ENCODE measurements around the gene AHRR.
"Not testable (repeated sequence)": the region's sequence is repeated elsewhere in the genome, so short reads cannot be mapped to it uniquely, and the experiment has no call there.

AHRR gene

DNA sequence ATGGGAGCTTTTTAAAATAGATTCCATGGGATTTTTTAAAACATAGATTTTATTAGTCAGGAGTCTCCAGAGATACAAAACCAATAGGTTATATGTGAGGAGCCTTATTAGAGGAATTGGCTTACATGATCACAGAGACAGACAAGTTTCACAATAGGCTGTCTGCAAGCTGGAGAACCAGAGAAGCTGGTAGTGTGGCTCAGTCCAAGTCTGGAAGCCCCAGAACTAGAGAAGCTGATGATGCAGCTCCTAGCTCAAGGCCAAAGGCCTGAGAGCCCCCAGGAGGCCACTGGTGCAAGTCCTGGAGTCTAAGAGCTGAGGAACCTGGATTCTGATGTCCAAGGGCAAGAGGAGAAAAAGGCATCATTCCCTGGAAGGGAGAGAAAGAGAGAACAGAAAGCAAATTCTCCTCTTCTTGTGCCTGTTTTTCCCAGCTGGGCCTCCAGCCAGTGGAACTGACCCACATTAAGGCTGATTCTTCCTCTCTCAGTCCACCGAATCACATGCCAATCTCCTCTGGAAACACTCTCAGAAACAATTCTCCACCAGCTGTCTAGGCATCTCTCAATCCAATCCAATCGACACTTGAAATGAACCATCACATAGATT, 59.3 kb downstream of the AHRR start:
- DNase-seq, result no peak

- no peak for DNase-seq
Measured at GRCh38 chr5:383066-383465, 61.6 kb downstream of the AHRR start.

- DNase-seq, result no peak
Measured at GRCh38 chr5:383621-384020, 62.1 kb downstream of the AHRR start.

DNA sequence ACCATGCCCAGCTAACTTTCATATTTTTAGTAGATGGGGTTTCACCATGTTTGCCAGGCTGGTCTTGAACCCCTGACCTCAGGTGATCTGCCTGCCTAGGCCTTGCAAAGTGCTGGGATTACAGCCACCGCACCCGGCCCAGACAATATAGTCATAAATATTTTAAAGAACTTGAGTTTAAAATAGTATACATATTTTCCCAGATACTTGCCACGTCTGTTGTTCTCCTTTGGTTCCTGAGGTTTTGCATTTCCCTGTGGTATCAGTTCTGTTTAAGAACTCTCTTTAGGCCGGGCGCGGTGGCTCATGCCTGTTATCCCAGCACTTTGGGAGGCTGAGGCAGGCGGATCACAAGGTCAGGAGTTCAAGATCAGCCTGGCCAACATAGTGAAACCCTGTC, 63.1 kb downstream of the AHRR start:
- DNase-seq, result not testable (repeated sequence)

DNA sequence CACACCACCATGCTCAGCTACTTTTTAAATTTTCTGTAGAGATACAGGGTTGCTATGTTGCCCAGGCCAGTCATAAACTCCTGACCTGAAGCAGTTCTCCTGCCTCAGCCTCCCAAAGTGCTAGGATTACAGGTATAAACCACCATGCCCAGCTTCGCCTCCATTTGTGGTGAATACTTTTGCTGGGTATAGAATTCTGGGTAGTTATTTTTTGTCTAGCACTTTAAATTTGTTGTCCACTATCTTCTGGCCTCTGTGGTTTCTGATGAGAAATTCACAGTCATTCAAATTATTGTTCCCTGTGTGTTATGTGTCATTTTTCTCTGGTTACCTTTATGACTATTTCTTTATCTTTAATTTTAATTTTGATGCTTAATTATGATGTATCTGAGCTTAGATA, 63.8 kb downstream of the AHRR start:
- no peak for DNase-seq

GRCh38 chr5:386432-387341, 65.2 kb downstream of the AHRR start:
- no peak for DNase-seq

DNA sequence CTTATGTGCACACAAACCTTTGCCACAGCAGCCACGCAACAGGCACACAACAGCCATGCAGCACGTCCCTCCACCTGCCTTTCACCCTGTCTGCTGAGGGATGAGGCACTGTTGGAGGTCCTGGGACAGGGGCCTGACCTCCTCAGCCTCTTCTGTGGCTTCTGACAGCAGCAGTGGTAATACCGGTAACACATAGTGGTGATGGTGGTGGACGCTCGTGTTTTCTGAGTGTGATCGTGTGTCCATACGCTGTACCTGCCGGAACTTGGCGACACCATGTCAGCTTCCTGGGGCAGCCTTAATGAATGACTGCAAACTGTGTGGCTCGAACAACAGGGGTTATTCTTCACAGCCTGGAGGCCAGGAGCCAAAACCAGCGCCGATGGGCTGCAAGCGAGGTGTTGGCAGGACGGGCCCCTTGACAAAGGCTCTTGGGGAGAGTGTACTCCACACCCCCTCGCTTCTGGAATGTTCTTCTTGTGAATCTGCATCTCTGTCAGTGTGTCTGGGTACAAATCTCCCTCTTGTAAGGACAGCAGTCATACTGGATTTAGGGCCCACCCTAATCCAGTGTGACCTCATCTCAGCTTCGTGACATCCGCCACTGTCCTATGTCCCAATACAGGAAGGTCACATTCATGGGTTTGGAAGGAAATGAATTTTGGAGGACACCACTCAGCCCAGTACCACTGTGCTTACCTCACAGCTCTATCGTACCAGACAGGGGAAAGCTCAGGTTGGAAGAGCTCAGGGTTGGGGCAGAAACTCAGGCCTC, 66.2 kb downstream of the AHRR start:
- DNase-seq, result no peak

DNA sequence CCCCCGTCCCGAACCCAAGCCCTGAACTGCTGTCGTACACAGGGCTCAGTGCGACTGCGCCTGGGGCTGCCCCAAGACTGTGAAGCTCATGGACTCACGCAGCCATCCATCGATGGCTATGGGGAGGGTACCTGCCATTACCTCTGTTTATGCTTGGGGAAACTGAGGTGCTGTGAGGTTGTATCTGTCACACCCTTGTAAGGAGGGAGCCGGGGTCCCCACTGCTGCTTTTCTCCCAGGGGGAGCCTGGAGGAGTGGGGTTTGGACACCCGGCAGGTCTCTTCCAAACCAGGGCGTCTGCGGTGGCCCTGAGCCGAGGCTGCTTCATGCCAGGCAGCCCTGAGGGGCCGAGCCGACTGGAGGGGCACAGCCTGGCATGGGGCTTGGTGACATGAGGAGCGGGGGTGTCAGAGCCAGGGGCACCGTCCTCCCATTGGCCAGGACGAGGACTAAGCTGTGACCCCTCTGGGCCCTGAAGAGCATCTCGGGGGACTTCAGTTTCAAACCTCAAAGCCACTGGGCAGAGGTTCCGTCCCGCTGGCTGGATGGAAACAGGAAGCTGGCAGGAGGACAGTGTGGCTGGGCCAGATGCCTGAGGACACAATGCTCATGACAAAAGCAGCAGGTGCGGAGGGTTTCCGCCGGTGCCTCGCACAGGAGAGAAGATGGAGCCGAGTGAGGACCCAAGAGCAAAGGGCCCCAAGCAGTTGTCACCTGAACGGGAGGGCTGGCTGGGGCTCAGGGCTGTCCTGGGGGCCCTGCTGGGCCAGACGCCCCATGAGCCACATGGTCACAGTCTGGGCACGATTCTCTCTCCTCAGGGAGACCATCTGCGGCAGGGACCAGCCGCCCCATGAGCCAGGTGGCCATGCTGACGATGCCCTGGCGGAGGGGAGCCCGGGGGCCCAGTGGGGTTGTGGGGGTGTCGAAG, 67.0 kb downstream of the AHRR start:
- DNase-seq, result no peak

DNA sequence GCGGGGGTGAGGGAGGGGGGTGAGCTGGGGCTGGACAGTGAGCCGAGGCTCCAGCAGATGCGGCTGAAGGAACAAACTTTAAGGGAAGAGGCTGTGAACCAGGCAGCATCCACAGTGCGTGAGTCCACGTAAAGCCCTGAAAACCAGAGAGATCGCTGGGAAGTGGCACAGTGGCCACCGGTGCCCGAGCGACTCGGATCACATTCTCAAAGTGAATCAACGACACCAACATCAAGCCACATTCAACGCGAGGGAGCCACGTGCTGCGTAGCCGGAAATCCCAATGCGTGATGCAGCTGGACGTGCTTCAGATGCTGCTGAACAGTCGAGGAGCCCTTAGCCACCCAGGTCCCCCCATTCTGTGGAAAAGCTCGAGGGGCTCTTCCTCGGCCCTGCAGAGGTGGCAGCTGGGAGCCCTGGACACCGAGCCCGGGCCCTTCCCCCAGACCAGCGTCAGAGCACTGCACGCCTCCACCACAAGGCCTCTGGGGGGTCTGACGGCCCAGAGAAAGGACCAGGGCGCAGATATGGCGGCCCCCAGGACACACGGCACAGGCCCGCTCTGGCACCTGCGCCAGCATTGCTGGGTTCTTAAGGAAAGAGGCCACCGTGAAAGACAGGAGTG, 67.8 kb downstream of the AHRR start:
- DNase-seq, result no peak

DNA sequence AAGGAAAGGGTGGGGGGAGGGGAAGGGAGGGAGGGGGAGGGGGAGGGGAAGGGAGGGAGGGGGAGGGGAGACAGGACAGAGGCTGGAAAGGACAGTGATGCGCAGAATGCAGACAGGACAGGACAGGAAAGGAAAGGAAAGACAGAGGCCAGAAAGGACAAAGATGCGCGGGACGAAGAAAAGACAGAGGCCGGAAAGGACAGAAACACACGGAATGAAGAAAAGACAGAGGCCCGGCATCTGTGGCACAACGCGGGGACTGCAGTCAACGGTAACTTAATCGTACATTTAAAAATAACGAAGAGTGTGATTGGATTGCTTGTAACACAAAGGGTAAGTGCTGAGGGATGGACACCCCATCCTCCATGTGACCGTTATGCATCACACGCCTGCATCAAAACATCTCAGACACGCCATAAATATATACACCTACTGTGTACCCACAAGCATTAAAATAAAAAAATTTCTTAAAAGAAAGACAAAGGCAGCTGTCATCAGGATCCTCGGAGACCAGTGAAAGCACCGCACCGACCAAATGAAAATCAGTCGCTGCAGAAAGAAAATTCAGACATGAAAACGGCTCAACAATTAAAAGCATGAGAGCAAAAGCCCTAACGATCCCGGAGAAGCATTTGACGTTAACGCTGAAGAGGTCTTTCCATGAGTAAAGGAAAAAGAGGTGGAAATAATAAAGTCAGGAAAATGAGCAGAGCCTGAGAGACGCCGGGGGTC, 68.5 kb downstream of the AHRR start:
- DNase-seq, result no peak

- DNase-seq, result no peak
Measured at GRCh38 chr5:390623-391491, 69.3 kb downstream of the AHRR start.

DNA sequence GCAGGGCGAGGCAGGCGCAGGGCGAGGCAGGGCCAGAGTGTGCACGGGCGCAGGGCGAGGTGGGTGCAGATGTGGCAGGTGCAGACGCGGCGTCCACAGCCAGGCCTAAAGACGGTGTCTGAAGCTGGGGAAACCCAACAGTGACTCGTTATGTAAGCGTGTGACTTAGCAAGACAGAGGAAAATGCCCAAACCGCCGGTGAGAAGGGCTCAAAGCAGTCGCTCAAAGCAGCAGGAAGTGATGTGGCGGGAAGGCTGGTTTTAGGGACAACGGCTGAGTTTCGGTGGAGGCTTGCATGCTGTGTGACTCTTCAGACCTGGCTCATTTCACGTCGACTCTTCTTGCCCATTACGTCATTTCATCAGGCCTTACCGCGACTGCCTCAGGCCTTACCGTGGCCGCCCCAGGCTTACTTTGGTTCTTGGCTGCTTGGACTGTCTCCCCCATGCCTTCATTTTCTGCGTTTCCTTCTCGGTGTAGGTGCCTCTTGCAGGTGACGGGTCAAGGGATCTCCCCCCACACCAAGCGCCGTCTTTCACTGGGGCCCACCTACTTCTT, 71.0 kb downstream of the AHRR start:
- no peak for DNase-seq

DNA sequence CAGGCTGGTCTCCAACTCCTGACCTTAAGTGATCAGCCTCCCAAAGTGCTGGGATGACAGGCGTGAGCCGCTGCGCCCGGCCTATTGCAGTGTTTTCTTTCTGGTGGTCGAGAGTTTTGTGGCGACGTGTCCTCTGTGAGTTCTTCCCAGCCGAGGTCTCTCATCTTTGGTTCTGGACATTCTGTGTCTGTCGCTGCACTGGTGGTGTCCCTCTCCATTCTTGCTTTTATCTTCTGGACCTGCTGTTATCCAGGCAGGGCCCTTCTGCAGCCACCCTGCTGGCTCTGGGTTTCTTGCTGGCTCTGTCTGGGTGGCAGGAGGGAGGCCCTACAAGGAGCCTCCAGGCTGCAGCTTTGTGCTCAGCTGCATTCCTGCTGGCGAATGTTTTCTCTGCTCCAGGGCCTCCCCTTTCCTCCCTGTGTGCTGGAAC, 72.3 kb downstream of the AHRR start:
- DNase-seq, result no peak

GRCh38 chr5:394671-395155, 73.2 kb downstream of the AHRR start:
- no peak for DNase-seq

GRCh38 chr5:395156-395920, 73.8 kb downstream of the AHRR start:
- no peak for DNase-seq

DNA sequence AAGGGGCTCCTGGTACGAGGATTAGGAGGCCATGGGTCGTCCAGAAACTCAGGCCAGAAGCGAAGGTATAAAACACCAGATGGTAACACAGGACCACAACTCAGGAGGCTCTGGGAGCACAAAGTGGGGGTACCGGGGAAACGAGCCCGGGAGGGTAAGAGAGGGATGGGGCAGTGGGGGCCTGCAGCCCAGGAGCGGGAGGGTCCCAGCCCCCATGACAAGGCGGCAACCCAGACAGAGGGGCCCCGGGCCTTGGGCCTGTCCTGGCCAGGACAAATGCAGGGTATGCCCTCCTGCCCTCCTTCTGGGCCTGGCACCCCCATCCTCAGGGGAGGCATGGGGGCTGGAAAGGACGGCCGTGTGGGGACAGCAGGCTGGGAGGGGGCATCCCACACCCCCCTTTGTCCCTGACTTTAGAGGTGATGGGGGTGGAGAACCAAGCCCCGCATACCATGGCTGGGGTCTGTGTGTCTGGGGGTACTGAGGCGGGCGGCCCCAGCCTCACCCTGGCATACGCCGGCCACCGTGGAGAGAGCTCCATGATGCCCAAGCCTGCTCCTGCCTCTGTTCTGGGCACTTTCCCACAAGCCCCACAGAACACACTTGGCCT, 74.5 kb downstream of the AHRR start:
- no peak for DNase-seq

- DNase-seq, result no peak
Measured at GRCh38 chr5:396531-396961, 75.0 kb downstream of the AHRR start.

DNA sequence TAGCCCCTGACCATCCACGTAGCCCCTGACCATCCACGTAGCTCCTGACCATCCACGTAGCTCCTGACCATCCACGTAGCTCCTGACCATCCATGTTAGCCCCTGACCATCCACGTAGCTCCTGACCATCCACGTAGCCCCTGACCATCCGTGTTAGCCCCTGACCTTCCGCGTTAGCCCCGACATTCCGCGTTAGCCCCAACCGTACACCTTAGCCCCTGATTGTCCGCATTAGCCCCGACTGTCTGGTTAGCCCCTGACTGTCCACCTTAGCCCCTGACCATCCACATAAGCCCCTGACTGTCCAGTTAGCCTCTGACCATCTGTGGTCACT, 76.6 kb downstream of the AHRR start:
- DNase-seq, result not testable (repeated sequence)

All from NK-92 treated with Interleukin-12 subunit alpha and Interleukin-12 subunit beta, amount 100 ng/mL, for 24 hours (cell line).